Fibroblast of mammary gland (primary cell): ENCODE measurements around the gene LAPTM5.
A peak's percentile ranks its signal among the peaks of the same experiment; 100 is the strongest.

ENCODE experiments used
- DNase-seq: peaks from one replicate; pipeline ENCODE4 v3.0.0-alpha.2; 2010; ENCODE audit warnings: low read depth
- H3K4me3 ChIP-seq: 2 replicates; pipeline ENCODE4 v1.5.1; 2011; ENCODE audit warnings: low read depth, mild to moderate bottlenecking, low read length, moderate library complexity; ENCODE audit not compliant: control insufficient read depth
- TF ChIP-seq, protein P1 (sequence below): conservative IDR thresholded peaks from 2 replicates; pipeline ENCODE4 v1.5.1; 2011; ENCODE audit warnings: low read depth, low read length, inconsistent platforms; ENCODE audit not compliant: control insufficient read depth, insufficient read depth

Gene LAPTM5

GRCh38 chr1:30749691-30750583 is 7.6 kb downstream of the LAPTM5 start:
- TF ChIP-seq, protein P1, sequence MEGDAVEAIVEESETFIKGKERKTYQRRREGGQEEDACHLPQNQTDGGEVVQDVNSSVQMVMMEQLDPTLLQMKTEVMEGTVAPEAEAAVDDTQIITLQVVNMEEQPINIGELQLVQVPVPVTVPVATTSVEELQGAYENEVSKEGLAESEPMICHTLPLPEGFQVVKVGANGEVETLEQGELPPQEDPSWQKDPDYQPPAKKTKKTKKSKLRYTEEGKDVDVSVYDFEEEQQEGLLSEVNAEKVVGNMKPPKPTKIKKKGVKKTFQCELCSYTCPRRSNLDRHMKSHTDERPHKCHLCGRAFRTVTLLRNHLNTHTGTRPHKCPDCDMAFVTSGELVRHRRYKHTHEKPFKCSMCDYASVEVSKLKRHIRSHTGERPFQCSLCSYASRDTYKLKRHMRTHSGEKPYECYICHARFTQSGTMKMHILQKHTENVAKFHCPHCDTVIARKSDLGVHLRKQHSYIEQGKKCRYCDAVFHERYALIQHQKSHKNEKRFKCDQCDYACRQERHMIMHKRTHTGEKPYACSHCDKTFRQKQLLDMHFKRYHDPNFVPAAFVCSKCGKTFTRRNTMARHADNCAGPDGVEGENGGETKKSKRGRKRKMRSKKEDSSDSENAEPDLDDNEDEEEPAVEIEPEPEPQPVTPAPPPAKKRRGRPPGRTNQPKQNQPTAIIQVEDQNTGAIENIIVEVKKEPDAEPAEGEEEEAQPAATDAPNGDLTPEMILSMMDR, result no peak
- no peak for DNase-seq
- H3K4me3 ChIP-seq, result no peak overlapping the region

DNA sequence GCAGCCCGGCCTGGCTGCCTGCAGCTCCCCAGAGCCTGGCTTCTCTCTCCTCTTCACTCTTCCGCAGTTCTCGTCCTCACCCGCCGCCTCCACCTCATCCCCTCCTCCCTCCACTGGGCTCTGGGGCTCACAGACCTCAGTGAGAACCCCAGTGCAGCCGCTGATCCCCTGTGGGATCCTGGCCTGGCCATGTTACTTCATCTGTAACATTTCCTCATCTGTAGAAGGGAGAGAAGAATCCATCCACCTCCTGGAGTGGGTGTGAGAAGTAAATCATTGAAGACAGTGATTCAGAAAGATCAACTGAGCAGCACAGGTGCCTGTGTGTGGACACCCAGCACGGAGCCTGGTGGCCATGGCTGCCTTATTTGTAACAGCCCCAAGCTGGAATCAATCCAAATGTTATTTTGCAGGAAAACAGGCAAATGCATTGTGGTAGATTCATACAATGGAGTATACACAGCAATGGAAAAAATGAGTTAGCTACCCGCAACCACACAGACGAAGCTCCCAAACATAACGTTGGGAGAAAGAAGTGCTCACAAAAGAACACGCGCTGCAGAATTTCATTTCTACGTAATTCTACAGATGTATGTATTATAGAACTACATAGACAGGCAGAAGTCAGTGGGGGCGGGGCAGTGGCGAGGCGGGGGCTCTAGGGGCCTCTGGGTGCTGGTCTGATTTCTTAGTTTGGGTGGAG is 8.7 kb downstream of the LAPTM5 start:
- TF ChIP-seq, protein P1, result no peak
- no peak overlapping the region for H3K4me3 ChIP-seq
- peak; percentile 20 for DNase-seq

DNA sequence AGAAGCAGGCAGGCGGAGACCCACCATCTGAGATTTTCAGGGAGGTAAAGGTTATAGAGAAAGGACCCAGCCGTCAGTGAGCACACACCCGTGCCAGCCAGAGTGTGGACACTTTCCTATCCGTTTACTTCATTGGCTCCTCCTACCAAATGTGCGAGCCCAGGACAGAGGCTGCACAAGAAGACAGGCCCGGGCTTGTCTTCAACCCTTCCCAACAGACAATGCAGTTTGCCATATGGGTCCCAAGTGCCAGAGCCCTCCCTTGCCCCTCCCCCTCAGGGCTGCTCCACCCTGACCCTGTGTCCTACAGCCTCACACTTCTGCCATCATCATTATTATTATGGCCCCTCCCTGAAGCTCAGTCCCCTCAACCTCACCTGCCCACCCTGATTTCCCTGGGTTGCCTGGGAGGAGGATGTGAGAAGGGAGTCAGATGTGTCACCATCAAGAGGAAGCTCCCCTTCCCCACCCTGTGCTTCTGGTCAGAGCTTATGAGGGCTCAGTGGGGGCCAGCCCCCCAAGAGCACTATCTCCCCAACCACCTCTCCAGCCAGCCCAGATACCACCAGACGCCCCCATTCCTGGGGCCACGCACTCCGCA is 9.4 kb downstream of the LAPTM5 start:
- TF ChIP-seq, protein P1, result no peak
- no peak overlapping the region for H3K4me3 ChIP-seq

DNA sequence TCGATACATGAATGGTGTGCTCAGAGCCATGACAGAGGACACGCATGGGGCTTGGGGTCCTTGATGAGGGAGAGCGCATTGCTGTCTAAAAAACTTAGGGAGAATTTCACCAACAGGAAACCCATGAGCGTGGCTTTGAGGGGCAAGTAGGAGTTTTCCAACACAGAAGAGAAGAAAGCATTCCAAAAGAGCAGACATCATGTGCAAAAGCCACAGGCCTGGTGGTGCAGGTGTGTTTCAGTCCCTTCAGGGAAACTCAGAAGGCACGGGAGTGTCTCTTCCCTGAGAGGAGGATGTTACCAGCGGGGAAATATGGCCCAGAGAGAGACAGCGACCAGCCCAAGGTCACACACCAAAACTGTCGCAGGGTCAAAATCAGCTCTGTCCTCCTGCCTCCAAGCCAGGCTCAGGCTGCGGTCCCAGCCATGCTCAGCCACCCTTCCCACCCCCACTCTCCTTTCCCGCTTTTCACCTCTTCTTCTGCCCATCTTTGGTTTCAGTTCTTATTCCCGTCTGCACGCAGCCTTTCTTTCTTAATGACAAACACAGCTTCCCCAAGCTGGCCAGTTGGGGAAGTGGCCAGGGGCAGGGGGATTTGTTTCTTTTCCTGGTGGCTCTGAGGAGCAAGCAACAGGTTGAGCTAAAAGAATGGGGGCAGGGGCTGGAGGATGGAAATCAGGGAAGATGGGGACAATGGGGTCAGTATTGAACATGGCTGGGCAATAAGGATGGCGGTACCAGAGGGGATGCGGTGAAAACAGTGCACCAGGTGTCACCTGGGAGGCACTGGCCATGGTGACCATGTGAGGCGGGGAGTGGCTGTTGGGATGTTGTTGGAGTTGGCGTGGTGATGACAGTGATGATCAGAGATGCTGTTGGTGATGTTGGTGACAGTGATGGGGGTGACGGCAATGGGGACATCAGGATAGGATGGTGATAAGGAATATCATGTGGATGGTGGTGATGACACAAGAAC is 10.3 kb downstream of the LAPTM5 start:
- H3K4me3 ChIP-seq, result no peak overlapping the region
- TF ChIP-seq, protein P1, result no peak
- no peak for DNase-seq

More for the DNA sequence above, 9.4 kb downstream of the LAPTM5 start:
- peak; percentile 29 for DNase-seq

- no peak for DNase-seq
- no peak overlapping the region for H3K4me3 ChIP-seq
- TF ChIP-seq, protein P1, result no peak
These were observed 11.2 kb downstream of the LAPTM5 start for GRCh38 chr1:30746212-30747032.
